ENCODE data around the gene PICK1.

The PICK1 gene

DNA sequence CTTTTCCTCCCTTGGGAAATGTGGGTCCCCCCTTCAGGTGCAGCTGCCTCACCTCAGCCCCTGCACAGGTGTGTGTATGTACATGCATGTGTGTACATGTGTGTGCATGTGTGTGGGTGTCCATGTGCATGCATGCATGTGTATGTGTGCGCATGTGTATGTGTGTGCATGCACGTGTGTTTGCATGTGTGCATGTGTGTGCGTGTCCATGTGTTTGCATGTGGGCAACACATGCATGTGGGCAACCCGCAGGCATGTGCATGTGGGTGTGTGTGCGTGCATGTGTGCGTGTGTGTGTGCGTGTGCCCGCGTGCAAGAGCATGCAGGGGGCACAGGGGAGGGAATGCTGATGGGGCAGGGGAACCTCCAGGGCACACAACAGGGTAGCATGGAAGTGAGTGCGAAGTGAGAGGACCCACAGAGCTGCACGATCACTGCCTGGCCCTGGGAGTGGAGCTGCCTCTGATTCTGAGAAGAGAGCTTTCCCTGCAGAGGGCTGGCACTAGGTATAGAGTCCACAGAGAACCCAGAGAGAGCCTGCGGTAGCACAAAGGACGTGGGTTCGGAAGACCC is 67.9 kb downstream of the PICK1 start:
- Mint-ChIP-seq H3K9me3 (no peaks in the 10 kb centered on the region), H3K4me3 (no peak overlapping the region), H3K27me3 (no peaks in the 10 kb centered on the region), H3K4me1 (no peaks in the 10 kb centered on the region), H3K36me3 (peaks cover 5% of the 10 kb centered on the region), H3K27ac (no peak overlapping the region)

All from activated naive CD4-positive, alpha-beta T cell treated with anti-CD3 and anti-CD28 coated beads, Interleukin-2, amount 50 U/mL, for 24 hours (primary cell).